Measurements from ENCODE around the gene DTL. TPM values are rescaled to one million over a fixed set of nuclear protein-coding genes. Genes with fewer than 3 reads are reported as not detected.

Gene DTL
- total RNA-seq, 2 experiments from 2014 or later = 92.0 to 95.9 TPM

- ChIA-PET CTCF (interaction anchor here (0.8 to 4.8 kb wide), 5 partner anchors 15 to 424 kb away, joined by 3 to 24 read pairs (median 4); no protein-coding TSS in a partner anchor), POLR2A (interaction anchor here (0.6 kb wide), 1 partner anchor 58 kb away, joined by 3 read pairs; no protein-coding TSS in a partner anchor)
- no peak for ATAC-seq
- intact Hi-C loops (cut with micrococcal nuclease) = no loop called here
- Mint-ChIP-seq H3K9me3 (no peaks in the 10 kb centered on the region), H3K36me3 (ENCODE audit: low read depth) (peaks cover 76% of the 10 kb centered on the region), H3K27me3 (no peaks in the 10 kb centered on the region), H3K4me1 (ENCODE audit: low read depth) (peaks cover 19% of the 10 kb centered on the region), H3K4me3 (no peak overlapping the region), H3K27ac (no peak overlapping the region)
- no peak for DNase-seq
- TF ChIP-seq, protein P1, sequence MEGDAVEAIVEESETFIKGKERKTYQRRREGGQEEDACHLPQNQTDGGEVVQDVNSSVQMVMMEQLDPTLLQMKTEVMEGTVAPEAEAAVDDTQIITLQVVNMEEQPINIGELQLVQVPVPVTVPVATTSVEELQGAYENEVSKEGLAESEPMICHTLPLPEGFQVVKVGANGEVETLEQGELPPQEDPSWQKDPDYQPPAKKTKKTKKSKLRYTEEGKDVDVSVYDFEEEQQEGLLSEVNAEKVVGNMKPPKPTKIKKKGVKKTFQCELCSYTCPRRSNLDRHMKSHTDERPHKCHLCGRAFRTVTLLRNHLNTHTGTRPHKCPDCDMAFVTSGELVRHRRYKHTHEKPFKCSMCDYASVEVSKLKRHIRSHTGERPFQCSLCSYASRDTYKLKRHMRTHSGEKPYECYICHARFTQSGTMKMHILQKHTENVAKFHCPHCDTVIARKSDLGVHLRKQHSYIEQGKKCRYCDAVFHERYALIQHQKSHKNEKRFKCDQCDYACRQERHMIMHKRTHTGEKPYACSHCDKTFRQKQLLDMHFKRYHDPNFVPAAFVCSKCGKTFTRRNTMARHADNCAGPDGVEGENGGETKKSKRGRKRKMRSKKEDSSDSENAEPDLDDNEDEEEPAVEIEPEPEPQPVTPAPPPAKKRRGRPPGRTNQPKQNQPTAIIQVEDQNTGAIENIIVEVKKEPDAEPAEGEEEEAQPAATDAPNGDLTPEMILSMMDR (IDR thresholded peaks at IDR 0.05) = no peak
These were observed 69.2 kb downstream of the DTL start for GRCh38 chr1:212104586-212105325.

- ChIA-PET CTCF (interaction anchor here (1.2 to 4.8 kb wide), 3 partner anchors 14 to 350 kb away, joined by 3 to 24 read pairs (median 4); no protein-coding TSS in a partner anchor), POLR2A (no interaction called here)
- DNase-seq = no peak
- H3K36me3 Mint-ChIP-seq (ENCODE audit: low read depth) = peaks cover 61% of the 10 kb centered on the region
- no peak overlapping the region for H3K4me3 Mint-ChIP-seq
- intact Hi-C loops (cut with micrococcal nuclease) = no loop called here
- H3K4me1 Mint-ChIP-seq (ENCODE audit: low read depth) = peaks cover 14% of the 10 kb centered on the region
- no peaks in the 10 kb centered on the region for H3K27me3 Mint-ChIP-seq
- H3K9me3 Mint-ChIP-seq = no peaks in the 10 kb centered on the region
- TF ChIP-seq, protein P1 (IDR thresholded peaks at IDR 0.05) = no peak
- ATAC-seq = no peak
- H3K27ac Mint-ChIP-seq = no peak overlapping the region
These were observed 70.8 kb downstream of the DTL start for GRCh38 chr1:212106286-212106792.

DNA sequence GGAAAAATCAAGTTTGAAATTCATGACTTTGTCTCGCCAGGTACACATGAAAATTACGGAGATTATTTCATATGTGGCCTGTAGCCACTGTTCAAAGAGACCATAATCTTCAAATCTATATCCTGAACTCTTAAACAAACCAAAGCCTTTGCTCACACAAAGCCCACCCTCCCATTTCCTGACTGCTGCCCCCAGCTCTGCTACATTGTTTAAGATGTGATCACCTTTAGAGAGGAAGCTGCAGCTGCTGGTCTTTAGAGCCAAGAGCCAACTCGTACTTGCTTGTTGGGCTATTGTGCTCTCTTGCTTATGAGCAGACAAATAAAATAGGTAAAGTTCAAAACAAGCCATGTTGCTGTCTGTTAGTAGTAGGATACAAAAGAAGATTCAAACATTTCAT lies 71.9 kb downstream of the DTL start:
- CTCF ChIA-PET = interaction anchor here (1.2 to 1.4 kb wide), 3 partner anchors 261 to 350 kb away, joined by 3 to 5 read pairs (median 5); no protein-coding TSS in a partner anchor
- H3K27ac Mint-ChIP-seq = no peak overlapping the region
- no peak overlapping the region for H3K4me3 Mint-ChIP-seq
- TF ChIP-seq, protein P1 (IDR thresholded peaks at IDR 0.05) = no peak
- intact Hi-C loops (cut with micrococcal nuclease) = no loop called here
- no peaks in the 10 kb centered on the region for H3K9me3 Mint-ChIP-seq
- no peak for ATAC-seq
- no peaks in the 10 kb centered on the region for H3K27me3 Mint-ChIP-seq
- DNase-seq = no peak
- POLR2A ChIA-PET = no interaction called here
- H3K4me1 Mint-ChIP-seq (ENCODE audit: low read depth) = peaks cover 8% of the 10 kb centered on the region
- H3K36me3 Mint-ChIP-seq (ENCODE audit: low read depth) = peaks cover 50% of the 10 kb centered on the region

GRCh38 chr1:212108187-212108586 lies 72.6 kb downstream of the DTL start:
- ChIA-PET CTCF (interaction anchor here (1.2 to 1.4 kb wide), 3 partner anchors 260 to 350 kb away, joined by 3 to 5 read pairs (median 5); no protein-coding TSS in a partner anchor), POLR2A (no interaction called here)
- Mint-ChIP-seq H3K27me3 (no peaks in the 10 kb centered on the region), H3K4me3 (no peak overlapping the region), H3K36me3 (ENCODE audit: low read depth) (peaks cover 44% of the 10 kb centered on the region), H3K4me1 (ENCODE audit: low read depth) (peaks cover 8% of the 10 kb centered on the region), H3K27ac (no peak overlapping the region), H3K9me3 (no peaks in the 10 kb centered on the region)
- ATAC-seq (no peak), DNase-seq (no peak)
- intact Hi-C loops (cut with micrococcal nuclease) = no loop called here
- TF ChIP-seq, protein P1 (IDR thresholded peaks at IDR 0.05) = no peak

- H3K36me3 Mint-ChIP-seq (ENCODE audit: low read depth) = peaks cover 36% of the 10 kb centered on the region
These were observed 73.4 kb downstream of the DTL start for GRCh38 chr1:212108981-212109380.

More at GRCh38 chr1:212108981-212109380, 73.4 kb downstream of the DTL start:
- H3K27me3 Mint-ChIP-seq = no peaks in the 10 kb centered on the region
- ATAC-seq (no peak), DNase-seq (no peak)
- H3K9me3 Mint-ChIP-seq = no peaks in the 10 kb centered on the region
- TF ChIP-seq, protein P1 (IDR thresholded peaks at IDR 0.05) = no peak
- CTCF ChIA-PET = no interaction called here
- POLR2A ChIA-PET = no interaction called here
- intact Hi-C loops (cut with micrococcal nuclease) = no loop called here
- no peak overlapping the region for H3K27ac Mint-ChIP-seq
- no peak overlapping the region for H3K4me3 Mint-ChIP-seq
- H3K4me1 Mint-ChIP-seq (ENCODE audit: low read depth) = peaks cover 8% of the 10 kb centered on the region

Data from activated CD8-positive, alpha-beta T cell treated with anti-CD3 and anti-CD28 coated beads for 36 hours (primary cell).